PC-3 (cell line): ENCODE data around the gene PTPRN2.

ENCODE experiments used
- EZH2 ChIP-seq: fragments of 300-600 bp; sonication (generic); IDR thresholded peaks from one replicate; pipeline ENCODE4 v1.6.1; 2017; ENCODE audit warnings: antibody characterized with exemption, mild to moderate bottlenecking, low read length; ENCODE audit not compliant: unreplicated experiment
- TF ChIP-seq, protein P1 (sequence below): fragments of 300-600 bp; sonication (generic); conservative IDR thresholded peaks from 2 replicates; pipeline ENCODE4 v1.5.1; 2017; ENCODE audit warnings: antibody characterized with exemption, low read depth, mild to moderate bottlenecking, low read length

DNA sequence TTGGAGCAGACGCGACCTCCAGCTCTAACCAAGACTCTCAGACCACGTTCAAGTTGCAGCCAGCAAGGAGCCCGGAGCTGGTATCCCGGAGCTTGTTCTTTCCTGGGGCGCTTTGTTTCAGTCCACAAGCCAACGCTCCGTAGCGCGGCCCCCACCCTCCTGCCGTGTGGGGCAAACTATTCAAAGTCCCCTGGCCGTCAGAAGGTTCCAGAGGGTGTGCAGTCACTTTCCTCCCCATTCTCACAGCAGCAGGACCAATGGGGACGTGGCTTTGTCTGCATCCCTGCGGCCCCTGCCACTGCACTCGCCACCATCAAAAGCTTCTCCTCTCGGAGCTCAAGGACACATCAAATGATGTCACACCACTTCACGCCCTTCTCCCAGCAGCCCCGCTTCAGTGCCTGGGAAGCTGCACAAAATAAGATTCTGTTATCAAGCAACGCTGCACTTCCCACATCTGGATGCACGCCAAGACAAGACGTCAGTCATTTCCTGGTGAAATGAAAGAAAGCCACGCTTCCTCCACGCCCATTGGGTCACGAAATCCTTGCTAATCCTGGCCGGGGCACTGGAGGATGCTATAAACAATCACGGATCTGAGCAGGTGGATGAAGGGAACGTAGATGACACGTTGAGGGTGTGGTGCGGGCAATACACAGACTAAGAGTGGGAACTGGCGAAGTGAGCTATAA lies 348.2 kb downstream of the PTPRN2 start:
- TF ChIP-seq, protein P1, sequence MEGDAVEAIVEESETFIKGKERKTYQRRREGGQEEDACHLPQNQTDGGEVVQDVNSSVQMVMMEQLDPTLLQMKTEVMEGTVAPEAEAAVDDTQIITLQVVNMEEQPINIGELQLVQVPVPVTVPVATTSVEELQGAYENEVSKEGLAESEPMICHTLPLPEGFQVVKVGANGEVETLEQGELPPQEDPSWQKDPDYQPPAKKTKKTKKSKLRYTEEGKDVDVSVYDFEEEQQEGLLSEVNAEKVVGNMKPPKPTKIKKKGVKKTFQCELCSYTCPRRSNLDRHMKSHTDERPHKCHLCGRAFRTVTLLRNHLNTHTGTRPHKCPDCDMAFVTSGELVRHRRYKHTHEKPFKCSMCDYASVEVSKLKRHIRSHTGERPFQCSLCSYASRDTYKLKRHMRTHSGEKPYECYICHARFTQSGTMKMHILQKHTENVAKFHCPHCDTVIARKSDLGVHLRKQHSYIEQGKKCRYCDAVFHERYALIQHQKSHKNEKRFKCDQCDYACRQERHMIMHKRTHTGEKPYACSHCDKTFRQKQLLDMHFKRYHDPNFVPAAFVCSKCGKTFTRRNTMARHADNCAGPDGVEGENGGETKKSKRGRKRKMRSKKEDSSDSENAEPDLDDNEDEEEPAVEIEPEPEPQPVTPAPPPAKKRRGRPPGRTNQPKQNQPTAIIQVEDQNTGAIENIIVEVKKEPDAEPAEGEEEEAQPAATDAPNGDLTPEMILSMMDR: no peak
- no peak for TF ChIP-seq EZH2
